ENCODE results near the gene NPAS3. TPM values are rescaled to one million over a fixed set of nuclear protein-coding genes. Genes with fewer than 3 reads are reported as not detected.
"Not testable (repeated sequence)": the region's sequence is repeated elsewhere in the genome, so short reads cannot be mapped to it uniquely, and the experiment has no call there.

NPAS3 gene
- total RNA-seq, 1 donor from 2014 or later, result 0.93 TPM

DNA sequence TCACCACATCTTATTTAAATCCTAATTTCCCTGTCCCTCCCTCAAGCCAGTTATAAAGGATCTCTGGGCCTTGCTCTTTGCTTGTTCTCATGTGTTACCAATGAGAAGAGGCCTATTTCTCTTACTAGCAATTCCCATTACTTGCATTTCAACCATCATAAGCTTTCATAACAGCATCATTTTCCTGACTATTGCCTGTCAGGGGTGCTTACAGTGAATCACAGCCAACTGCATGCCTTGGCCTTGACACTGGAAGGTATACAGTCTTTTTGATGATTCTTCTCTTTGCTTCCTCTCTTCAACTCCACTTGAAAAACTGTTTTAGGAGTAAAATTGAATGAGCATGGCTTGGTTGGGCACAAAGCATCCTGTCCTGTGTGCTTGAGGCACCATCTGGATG, 127.0 kb downstream of the NPAS3 start:
- DNase-seq (ENCODE audit: extremely low read depth, low read depth, low spot score), result no peak

DNA sequence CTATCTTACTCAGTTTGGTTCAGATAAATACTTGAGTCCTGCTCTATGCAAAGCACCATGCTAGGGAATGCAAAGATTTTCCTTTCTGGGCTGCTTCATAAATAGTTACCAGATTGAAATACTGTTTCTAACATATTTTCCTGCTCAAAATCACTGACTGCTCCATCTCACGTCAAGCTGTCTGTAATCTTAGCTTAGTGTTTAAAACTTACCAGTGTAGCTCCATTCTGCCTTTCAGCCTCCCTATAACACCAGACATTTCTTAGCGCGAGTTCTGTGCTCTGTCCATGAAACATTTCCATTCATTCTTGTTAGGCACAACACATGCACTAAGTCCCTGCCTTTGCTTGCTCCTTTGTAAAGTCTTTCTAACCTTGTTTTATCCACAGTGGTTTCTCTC, 129.4 kb downstream of the NPAS3 start:
- no peak for DNase-seq (ENCODE audit: extremely low read depth, low read depth, low spot score)

DNA sequence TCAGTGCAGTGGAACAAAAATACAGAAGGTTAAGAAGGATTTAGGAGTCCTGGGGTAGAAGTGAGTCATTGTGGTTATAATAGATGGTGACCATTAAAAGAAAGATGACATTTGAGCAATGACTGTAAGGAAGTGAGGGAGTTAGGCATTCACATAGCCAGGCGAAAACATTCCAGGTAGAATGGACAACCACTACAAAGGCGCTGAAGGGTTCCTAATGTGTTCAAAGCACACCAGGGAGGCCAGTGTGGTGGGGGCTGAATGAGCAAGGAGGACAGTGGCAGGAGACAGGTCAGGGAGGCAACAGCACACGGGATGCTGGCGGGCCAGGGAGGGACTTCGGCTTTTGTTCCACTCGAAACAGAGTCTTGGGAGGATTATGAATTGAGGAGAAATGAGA, 129.9 kb downstream of the NPAS3 start:
- DNase-seq (ENCODE audit: extremely low read depth, low read depth, low spot score), result no peak

DNA sequence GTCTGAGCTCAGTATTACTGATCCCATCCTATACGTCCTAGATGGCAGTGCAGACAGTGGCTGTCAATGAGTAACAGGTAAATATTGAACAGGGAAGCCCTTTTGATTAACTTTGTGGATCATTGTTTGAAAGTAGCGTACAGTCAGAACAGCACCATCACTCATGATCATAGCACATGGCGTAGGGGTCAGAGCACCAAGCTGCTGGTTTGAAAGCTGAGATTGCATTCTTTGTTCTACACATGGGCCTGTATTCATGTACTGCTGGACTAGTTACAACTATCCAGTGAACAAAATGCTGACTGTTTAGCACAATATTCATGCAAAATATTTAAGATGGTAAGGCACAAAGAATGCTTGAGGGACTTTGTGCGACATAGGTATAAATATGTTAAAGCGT, 131.8 kb downstream of the NPAS3 start:
- DNase-seq (ENCODE audit: extremely low read depth, low read depth, low spot score), result no peak

DNA sequence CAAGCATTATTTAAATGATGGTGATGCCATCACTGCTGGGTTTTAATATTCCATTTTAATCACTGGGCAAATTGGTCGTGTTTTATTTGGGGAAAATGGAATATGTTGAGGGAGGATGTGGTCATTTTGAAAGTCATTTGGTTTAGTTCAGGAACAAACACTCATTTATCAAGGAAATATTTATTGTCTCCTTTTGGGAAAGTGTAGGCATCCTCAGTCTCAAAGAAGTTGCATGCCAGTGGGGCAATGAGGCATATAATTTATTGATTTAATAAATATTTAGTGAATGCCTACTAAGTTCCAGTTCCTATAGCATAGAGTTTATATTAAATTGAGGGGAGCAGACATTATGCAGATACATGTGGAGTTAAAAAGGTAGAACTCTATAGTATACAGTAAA, 134.3 kb downstream of the NPAS3 start:
- DNase-seq (ENCODE audit: extremely low read depth, low read depth, low spot score), result no peak

DNA sequence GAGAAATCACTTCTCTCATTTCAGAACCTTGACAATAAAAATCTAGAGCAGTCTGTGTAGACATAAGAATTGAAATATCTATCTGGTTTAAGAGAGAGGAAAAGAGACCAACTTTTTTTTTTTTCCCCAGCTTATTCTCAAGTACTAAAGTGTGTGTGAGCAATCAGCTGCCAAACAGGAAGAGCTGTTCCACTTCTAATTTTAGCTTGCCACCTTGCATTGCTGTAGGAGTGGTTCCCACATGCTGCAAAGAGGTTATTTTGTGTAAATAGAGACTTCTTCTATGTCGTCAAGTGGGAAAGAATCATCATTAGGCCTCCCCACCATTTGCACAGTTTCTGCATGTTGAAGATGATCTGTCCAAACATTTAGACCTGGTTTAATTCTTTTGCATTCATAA, 142.6 kb downstream of the NPAS3 start:
- no peak for DNase-seq (ENCODE audit: extremely low read depth, low read depth, low spot score)

DNA sequence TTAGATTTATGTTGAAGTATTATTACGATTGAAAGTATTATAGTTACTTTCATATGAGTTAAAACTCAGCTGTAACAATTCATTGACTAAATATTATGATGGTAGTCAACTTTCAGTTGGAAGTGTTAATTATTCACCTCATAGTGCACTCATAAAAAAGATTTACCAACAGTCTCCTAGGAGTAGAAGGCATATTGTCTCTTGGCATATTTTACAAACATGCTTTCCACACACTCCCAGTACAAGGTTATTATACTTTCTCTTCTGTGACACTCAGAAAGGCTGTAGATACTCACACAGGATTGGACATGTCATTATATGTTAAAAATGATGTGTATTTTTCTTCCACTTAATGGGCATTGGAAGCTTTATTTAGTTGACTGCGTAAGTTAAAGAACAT, 147.1 kb downstream of the NPAS3 start:
- DNase-seq (ENCODE audit: extremely low read depth, low read depth, low spot score), result no peak

DNA sequence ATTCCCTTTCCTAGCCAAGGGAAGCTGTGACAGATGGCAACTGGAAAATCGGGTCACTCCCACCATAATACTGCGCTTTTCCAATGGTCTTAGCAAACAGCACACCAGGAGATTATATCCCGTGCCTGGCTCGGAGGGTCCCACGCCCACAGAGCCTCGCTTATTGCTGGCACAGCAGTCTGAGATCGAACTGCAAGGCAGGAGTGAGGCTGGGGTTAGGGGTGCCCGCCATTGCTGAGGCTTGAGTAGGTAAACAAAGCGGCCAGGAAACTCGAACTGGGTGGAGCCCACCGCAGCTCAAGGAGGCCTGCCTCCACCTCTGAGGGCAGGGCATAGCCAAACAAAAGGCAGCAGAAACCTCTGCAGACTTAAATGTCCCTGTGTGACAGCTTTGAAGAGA, 149.6 kb downstream of the NPAS3 start:
- not testable (repeated sequence) for DNase-seq (ENCODE audit: extremely low read depth, low read depth, low spot score)

- DNase-seq (ENCODE audit: extremely low read depth, low read depth, low spot score), result no peak
Observed at GRCh38 chr14:33098016-33098415, 159.3 kb downstream of the NPAS3 start.

DNA sequence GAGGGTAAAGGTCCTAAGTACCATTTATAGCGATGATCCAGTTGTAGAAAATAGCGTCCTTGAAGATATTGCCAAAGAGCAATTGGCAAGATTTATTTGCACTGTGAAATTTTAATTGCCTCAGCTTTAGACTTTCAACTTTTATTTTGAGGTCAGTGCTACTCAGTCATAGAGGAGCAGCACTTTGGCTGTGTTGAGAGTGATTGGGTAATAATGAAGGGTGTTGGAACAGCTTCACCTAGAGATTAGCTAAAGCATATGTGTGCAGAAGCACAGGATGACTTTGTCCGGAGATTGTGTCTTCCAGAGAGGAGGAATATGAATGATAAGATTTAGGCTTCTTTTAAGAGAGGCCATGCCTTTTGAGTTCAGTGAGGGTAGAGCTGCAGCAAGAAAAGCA, 164.8 kb downstream of the NPAS3 start:
- DNase-seq (ENCODE audit: extremely low read depth, low read depth, low spot score), result no peak

DNA sequence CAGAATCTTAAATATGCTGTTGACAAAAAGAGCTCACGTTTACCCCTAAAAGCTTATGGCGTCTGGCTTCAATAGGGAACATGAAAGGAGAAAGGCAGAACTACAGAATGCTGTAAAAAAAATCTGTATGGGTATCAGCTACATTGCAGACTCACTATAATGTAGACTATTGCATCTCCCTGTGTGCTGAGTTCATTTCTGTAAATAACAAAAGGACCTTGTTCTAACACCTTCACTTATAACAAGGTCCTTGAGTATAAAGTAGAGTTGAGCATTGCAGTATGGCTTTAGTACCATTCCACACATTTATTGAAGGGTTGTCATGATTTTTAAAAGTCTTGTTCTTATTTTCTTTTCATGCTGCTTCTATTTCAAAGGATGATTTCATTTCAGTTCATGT, 165.3 kb downstream of the NPAS3 start:
- no peak for DNase-seq (ENCODE audit: extremely low read depth, low read depth, low spot score)

DNA sequence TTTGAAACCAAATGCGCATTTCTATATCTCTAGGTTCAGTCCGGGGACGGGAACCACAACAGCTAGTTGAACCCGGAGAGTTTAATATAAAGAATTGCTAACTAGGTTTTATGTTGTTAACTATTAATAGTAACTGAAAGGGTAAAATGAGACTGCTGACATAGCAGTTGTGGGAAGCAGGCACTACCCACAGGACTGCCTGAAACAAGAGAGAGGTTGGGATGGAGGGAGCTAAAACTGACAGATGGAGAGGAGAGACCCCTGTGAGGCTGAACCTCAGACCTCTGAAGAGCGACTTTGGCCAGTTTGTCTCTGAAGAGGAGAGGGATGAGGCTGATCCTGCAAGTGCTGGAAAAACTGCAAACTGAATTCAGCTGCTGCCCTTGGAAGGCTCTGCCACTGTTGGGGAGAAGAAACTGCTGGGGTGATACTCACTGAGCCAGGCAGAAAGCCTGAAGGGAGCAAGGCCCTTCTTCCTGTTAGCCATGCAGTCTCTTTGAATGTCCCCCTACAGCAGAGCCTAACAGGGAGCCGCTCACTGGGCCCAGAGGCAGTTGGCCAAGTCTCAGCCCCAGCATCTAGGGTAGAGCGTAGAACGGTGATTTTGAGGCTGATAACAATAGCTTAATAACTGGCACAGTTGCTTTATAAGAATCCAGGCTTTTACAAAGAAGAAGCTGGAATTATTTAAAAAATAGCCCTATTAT, 172.2 kb downstream of the NPAS3 start:
- no peak for DNase-seq (ENCODE audit: extremely low read depth, low read depth, low spot score)

DNA sequence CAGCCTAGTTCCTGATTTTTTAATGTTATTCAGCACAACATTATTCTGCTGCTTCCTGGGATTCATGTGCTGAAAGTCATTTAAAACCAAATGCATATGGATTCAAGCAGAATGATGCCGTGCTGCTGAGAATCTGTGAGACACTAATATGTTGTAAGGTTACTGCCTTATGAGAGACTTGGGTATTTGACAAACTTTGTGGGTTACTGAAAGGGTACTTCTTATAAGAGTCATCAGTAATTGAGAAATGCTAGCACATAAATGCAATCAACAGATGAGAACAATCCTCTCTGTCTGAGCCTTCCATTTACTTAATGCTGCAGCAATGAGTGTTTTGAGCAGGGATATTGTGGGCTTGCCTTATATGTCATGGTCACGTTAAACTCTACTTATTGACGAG, 175.7 kb downstream of the NPAS3 start:
- no peak for DNase-seq (ENCODE audit: extremely low read depth, low read depth, low spot score)

GRCh38 chr14:33118668-33119067, 180.0 kb downstream of the NPAS3 start:
- no peak for DNase-seq (ENCODE audit: extremely low read depth, low read depth, low spot score)

DNA sequence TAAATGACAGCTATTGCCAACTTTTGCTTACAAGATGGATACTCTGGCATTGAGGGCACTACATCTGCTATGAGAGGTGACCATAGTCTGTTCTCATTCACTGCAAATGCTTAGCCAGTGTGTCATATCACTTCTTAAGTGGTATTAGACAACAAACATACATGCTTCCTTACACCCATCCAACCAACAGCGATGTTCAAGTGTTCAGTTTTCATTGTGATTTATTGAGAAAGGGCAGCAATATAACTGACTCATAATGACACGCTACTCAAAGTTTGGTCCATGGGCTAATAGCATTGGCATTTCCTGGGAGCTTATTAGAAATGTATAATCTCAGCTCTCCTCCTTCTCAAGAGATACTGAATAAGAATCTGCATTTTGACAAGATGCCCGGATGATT, 181.7 kb downstream of the NPAS3 start:
- no peak for DNase-seq (ENCODE audit: extremely low read depth, low read depth, low spot score)

DNA sequence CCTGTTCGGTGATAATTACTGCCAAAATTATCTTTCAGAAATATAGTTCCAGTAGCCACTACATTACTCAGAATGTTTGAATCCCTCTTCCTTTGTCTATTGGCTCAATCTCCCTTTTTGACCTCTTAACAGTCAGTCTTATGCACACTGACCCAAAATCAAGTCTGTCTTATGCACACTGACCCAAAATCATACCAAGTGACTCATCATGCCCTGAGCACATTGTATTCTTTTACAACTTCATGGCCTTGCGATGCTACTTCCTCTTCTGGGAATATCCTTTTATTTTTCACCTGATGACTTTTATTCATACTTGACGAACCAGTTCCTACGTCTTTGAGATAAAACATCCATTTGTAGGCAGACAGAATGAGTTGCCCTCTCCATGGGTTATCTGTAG, 182.3 kb downstream of the NPAS3 start:
- no peak for DNase-seq (ENCODE audit: extremely low read depth, low read depth, low spot score)

DNA sequence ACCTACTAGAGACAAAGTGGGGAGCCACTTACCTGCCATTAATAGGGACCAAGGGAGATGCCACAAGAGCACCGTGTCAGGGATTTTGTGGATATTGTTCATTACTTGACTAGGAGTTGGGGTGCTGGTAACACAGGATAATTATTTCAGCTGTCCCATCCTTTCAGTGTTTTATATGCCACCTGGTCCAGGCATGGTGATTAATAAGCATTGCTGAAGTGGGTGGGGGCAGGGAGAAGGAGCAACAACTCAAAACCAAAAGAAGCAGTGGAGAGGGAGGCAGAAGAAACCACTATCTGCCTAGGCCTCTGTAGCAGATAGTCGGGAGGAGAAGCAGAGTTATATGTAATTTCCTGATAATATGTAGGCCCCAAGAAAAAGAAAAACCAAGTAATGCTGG, 184.6 kb downstream of the NPAS3 start:
- no peak for DNase-seq (ENCODE audit: extremely low read depth, low read depth, low spot score)

DNA sequence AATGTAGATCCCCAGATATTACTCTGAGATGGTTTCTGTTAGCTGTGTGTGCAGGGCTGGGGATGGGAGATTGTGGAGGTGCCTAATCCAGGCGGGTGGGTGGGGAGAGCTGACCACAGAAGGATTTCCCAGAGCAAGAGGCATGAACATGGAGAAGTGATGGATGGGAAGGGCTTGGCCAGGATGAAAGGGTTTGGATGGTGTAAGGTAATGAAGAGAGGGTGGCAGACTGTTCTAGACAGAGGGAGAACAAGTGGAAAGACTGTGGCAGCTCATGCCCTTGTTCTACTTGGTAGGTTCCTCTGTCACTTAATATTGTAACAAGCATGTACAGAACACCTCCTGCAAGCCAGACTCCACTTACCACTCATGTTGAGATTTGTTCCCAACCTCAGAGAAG, 187.8 kb downstream of the NPAS3 start:
- DNase-seq (ENCODE audit: extremely low read depth, low read depth, low spot score), result no peak

GRCh38 chr14:33127531-33127930, 188.9 kb downstream of the NPAS3 start:
- no peak for DNase-seq (ENCODE audit: extremely low read depth, low read depth, low spot score)

GRCh38 chr14:33131801-33132200, 193.1 kb downstream of the NPAS3 start:
- DNase-seq (ENCODE audit: extremely low read depth, low read depth, low spot score), result no peak

GRCh38 chr14:33134162-33134561, 195.5 kb downstream of the NPAS3 start:
- no peak for DNase-seq (ENCODE audit: extremely low read depth, low read depth, low spot score)

- DNase-seq (ENCODE audit: extremely low read depth, low read depth, low spot score), result no peak
Observed at GRCh38 chr14:33134975-33135374, 196.3 kb downstream of the NPAS3 start.
